Prostate gland (tissue), 2 donors: ENCODE data around the gene CD151. TPM values are rescaled to one million over a fixed set of nuclear protein-coding genes. Genes with fewer than 3 reads are reported as not detected.

ENCODE experiments used
- DNase-seq: peaks from one replicate; pipeline ENCODE4 v3.0.0-alpha.2; 2019; ENCODE audit warnings: low spot score
- H3K27ac ChIP-seq, 2 donors: fragments of 200-600 bp; sonication (generic); 2 replicates each; pipeline ENCODE4 v1.5.1; 2017 to 2019
- H3K27me3 ChIP-seq: fragments of 200-600 bp; sonication (generic); replicated peaks from 2 replicates; pipeline ENCODE4 v1.5.1; 2019; ENCODE audit not compliant: insufficient read depth
- H3K36me3 ChIP-seq, 2 donors: fragments of 200-600 bp; sonication (generic); 1 replicate in 1 of 2; 2 replicates in 1 of 2; pipeline versions ENCODE4 v1.5.1 to v1.8.1; 2017 to 2019
- H3K4me1 ChIP-seq: fragments of 200-600 bp; sonication (generic); replicated peaks from 2 replicates; pipeline ENCODE4 v1.5.1; 2019
- H3K4me3 ChIP-seq, 2 donors: fragments of 200-600 bp; sonication (generic); 2 replicates each; pipeline ENCODE4 v1.5.1; 2017 to 2019
- H3K9me3 ChIP-seq: fragments of 200-600 bp; sonication (generic); 2 replicates; pipeline ENCODE4 v1.5.1; 2017
- POLR2A ChIP-seq: fragments of 450-650 bp; IDR thresholded peaks from one replicate; pipeline ENCODE4 v1.6.1; 2016; ENCODE audit warnings: antibody characterized with exemption, mild to moderate bottlenecking
- POLR2AphosphoS5 ChIP-seq: sonication (generic); formaldehyde crosslinking; IDR thresholded peaks from one replicate; pipeline ENCODE4 v1.6.1; 2017; ENCODE audit warnings: antibody characterized with exemption
- WGBS: methylation state at CpG from one replicate; pipeline ENCODE4 v1.1.5; 2018; 5-methylcytosine and 5-hydroxymethylcytosine counted together
- intact Hi-C: fragments of 100-400 bp; cut with DNase I; formaldehyde crosslinking; loops from one replicate; pipeline ENCODE4 v1.14.2; 2022
- total RNA-seq, 2 donors: library from RNA; depleted of rRNA; stranded (reverse); fragments of >200 nt; gene quantifications; one replicate each; pipeline ENCODE4 v1.1.0, GENCODE V29; 2016
- TF ChIP-seq, protein P1 (sequence below), 4 experiments: fragments of 200-600 bp in 2 of 4; fragments of 450-650 bp in 2 of 4; sonication (generic) in 2 of 4; IDR thresholded peaks; 1 replicate in 3 of 4; 2 replicates in 1 of 4; pipeline ENCODE4 v1.5.1; 2016 to 2019; ENCODE audit warnings: antibody characterized with exemption in 4 of 4, mild to moderate bottlenecking in 2 of 4, moderate library complexity in 2 of 4

Gene CD151
- total RNA-seq, 2 donors from 2014 or later = 313 to 362 TPM

DNA sequence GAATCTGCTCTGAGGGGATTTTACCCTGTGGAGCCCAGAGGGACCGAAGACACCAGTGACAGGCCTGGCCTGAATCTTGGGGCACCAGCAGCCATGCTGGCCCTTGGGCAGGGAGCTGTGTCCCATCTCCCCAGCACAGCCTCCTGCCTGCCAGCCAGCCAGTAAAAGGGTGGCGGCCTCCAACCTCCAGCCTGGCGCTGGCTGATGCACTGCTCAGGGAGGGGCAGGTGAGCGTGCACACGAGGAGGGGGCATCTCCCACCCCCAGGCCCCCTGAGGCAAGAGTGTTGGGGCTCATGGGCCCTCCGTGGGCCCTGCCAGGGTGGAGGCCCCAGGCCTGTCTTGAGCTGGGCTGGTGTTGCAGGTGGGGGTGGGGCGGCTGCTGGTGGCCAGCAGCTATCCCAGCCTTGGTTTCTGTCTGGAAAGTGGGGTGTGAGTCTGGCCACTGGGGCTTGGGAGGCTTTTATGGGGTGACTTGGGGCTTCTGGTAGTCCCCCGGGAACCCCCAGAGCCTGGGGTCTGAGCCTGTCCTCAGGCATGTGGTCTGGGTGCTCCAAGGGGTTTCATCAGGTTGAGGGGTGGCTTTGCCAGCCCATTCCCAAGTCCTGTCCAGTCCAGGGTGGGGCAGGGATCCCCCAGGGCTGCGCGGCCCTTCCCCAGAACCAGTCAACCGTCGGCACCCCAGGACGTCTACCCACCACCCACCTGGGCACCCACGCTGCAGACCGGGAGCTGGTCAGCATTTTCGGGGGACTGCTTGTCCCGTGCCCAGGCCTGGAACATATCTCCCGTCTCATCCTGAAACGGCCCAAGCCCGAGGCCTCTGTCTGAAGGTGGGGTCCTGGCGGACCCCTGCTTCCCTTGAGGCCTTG is 27.7 kb downstream of the CD151 start:
- WGBS = 80% methylated on average over 21 of the region's 21 CpGs
- intact Hi-C loops = no loop called here
- DNase-seq = no peak
- Histone ChIP-seq H3K36me3 (no peaks in the 10 kb centered on the region), H3K27ac (no peak overlapping the region), H3K27me3 (no peaks in the 10 kb centered on the region), H3K9me3 (no peaks in the 10 kb centered on the region), H3K4me3 (no peak overlapping the region), H3K4me1 (no peaks in the 10 kb centered on the region)
- TF ChIP-seq, protein P1, sequence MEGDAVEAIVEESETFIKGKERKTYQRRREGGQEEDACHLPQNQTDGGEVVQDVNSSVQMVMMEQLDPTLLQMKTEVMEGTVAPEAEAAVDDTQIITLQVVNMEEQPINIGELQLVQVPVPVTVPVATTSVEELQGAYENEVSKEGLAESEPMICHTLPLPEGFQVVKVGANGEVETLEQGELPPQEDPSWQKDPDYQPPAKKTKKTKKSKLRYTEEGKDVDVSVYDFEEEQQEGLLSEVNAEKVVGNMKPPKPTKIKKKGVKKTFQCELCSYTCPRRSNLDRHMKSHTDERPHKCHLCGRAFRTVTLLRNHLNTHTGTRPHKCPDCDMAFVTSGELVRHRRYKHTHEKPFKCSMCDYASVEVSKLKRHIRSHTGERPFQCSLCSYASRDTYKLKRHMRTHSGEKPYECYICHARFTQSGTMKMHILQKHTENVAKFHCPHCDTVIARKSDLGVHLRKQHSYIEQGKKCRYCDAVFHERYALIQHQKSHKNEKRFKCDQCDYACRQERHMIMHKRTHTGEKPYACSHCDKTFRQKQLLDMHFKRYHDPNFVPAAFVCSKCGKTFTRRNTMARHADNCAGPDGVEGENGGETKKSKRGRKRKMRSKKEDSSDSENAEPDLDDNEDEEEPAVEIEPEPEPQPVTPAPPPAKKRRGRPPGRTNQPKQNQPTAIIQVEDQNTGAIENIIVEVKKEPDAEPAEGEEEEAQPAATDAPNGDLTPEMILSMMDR (IDR thresholded peaks at IDR 0.05) = no peak
- no peak for TF ChIP-seq POLR2A
- no peak for TF ChIP-seq POLR2AphosphoS5

DNA sequence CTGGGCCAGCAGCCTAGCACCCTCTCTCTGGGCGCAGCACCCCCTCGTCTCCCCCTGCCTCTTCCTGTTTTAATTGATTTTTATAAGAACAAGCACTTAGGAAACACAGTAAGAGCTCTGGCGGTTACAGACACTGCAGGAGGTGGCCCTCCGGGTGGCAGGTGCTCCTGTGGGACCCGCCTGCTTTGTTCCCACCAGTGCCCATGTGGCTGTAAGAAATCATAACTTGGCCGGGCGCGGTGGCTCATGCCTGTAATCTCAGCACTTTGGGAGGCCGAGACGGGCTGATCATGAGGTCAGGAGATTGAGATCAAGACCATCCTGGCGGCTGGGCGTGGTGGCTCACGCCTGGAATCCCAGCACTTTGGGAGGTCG is 28.3 kb downstream of the CD151 start:
- H3K4me3 ChIP-seq = no peak overlapping the region

DNA sequence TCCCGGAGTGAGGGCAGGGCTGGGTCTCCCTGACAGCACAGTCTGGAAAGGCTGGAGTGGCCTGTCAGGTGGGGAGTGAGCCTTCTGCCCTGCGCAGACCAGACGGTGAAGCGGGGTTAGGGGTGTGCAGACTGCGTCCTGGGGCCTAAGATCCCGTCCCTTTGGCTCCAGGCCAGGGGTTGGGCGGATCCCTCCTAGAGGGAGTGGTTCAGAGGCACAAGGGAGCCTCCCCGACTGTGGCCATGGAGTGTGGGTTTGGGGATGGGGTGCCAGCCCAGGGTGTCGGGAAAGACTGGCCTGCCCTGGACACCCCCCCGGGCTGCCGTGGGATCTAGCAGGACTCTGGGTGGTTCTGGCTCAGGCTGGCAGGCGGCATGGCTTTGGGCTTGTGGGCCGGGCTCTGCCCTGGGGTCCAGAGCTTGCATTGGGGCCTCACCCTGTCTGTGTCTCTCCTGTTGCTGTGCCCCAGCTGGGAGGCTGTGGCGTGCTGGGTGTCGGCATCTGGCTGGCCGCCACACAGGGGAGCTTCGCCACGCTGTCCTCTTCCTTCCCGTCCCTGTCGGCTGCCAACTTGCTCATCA is 29.4 kb downstream of the CD151 start:
- Histone ChIP-seq H3K36me3 (no peaks in the 10 kb centered on the region), H3K27ac (no peak overlapping the region), H3K4me3 (no peak overlapping the region), H3K9me3 (no peaks in the 10 kb centered on the region), H3K4me1 (no peaks in the 10 kb centered on the region), H3K27me3 (no peaks in the 10 kb centered on the region)
- no peak for TF ChIP-seq POLR2AphosphoS5
- TF ChIP-seq, protein P1 (IDR thresholded peaks at IDR 0.05) = no peak
- no peak for TF ChIP-seq POLR2A
- 30% methylated on average over 20 of the region's 20 CpGs for WGBS
- intact Hi-C loops = no loop called here
- no peak for DNase-seq

More for the DNA sequence above, 28.3 kb downstream of the CD151 start:
- DNase-seq = no peak
- WGBS = 96% methylated on average over 13 of the region's 14 CpGs
- no peaks in the 10 kb centered on the region for H3K36me3 ChIP-seq
- H3K27me3 ChIP-seq = no peaks in the 10 kb centered on the region
- no peaks in the 10 kb centered on the region for H3K9me3 ChIP-seq
- TF ChIP-seq POLR2A = no peak
- TF ChIP-seq, protein P1 (IDR thresholded peaks at IDR 0.05) = no peak
- TF ChIP-seq POLR2AphosphoS5 = no peak
- H3K4me1 ChIP-seq = no peaks in the 10 kb centered on the region
- no peak overlapping the region for H3K27ac ChIP-seq
- intact Hi-C loops = no loop called here

DNA sequence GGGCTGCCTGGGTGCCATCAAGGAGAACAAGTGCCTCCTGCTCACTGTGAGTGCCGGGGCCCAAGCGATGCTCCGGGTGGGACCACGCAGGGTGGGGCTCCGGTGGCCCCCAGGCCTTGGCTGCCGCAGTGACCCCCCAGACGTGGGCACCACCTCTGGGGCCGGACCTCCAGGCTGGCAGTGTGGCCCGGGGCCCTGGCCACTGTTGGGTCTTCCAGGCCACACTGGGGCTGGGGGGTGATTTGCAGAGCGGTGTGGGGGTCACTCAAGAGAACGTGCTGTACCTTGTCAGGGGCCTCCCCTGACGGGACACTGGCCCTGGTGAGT is 29.9 kb downstream of the CD151 start:
- H3K9me3 ChIP-seq = no peaks in the 10 kb centered on the region
- 63% methylated on average over 12 of the region's 12 CpGs for WGBS

More for the DNA sequence above, 29.9 kb downstream of the CD151 start:
- no peak for DNase-seq
- TF ChIP-seq, protein P1 (IDR thresholded peaks at IDR 0.05) = no peak
- TF ChIP-seq POLR2AphosphoS5 (no peak), POLR2A (no peak)
- Histone ChIP-seq H3K27ac (no peak overlapping the region), H3K4me1 (no peaks in the 10 kb centered on the region), H3K4me3 (no peak overlapping the region), H3K27me3 (no peaks in the 10 kb centered on the region), H3K36me3 (no peaks in the 10 kb centered on the region)
- intact Hi-C loops = no loop called here
